ENCODE results near the gene MARK2.

GRCh38 chr11:63929616-63930015 lies 90.7 kb downstream of the MARK2 start:
- TF ChIP-seq CTCF (IDR thresholded peaks at IDR 0.05) (no peak), POLR2A (IDR thresholded peaks at IDR 0.05) (no peak)

All from esophagus squamous epithelium (tissue), 4 donors.